GM18511 (cell line): Measurements from ENCODE around the gene SART3.
"Not testable (repeated sequence)": the region's sequence is repeated elsewhere in the genome, so short reads cannot be mapped to it uniquely, and the experiment has no call there.

ENCODE experiments used
- ATAC-seq: cut with Tn5 transposase; IDR thresholded peaks from one replicate; pipeline ENCODE4 v1.9.1; 2021; ENCODE audit warnings: mild to moderate bottlenecking, moderate library complexity; ENCODE audit not compliant: unreplicated experiment

The SART3 gene

GRCh38 chr12:108597559-108598471 lies 36.8 kb upstream of the SART3 start, which contains the start of gene TMEM119:
Gene TMEM119, minus strand, starts transcription at chr12:108598084. Its CDS starts 5,701 bp downstream, at chr12:108592383.
- ATAC-seq: no peak

- ATAC-seq: no peak
Observed at GRCh38 chr12:108596854-108597558, 36.0 kb upstream of the SART3 start.

- ATAC-seq: no peak
Observed at GRCh38 chr12:108595711-108596647, 35.0 kb upstream of the SART3 start.

GRCh38 chr12:108594960-108595710 lies 34.2 kb upstream of the SART3 start:
- no peak for ATAC-seq

GRCh38 chr12:108594323-108594903 lies 33.4 kb upstream of the SART3 start:
- no peak for ATAC-seq

GRCh38 chr12:108592033-108592909 lies 31.3 kb upstream of the SART3 start:
- no peak for ATAC-seq

- ATAC-seq: no peak
Observed at GRCh38 chr12:108591267-108591980, 30.5 kb upstream of the SART3 start.

- ATAC-seq: not testable (repeated sequence)
Observed at GRCh38 chr12:108590463-108590862, 29.5 kb upstream of the SART3 start.

GRCh38 chr12:108589840-108590229 lies 28.9 kb upstream of the SART3 start:
- ATAC-seq: no peak

GRCh38 chr12:108589028-108589839 lies 28.3 kb upstream of the SART3 start:
- ATAC-seq: no peak

- no peak for ATAC-seq
Observed at GRCh38 chr12:108587826-108588225, 26.9 kb upstream of the SART3 start.

- no peak for ATAC-seq
Observed at GRCh38 chr12:108586306-108586705, 25.3 kb upstream of the SART3 start.

- ATAC-seq: no peak
Observed at GRCh38 chr12:108585864-108586263, 24.9 kb upstream of the SART3 start.

GRCh38 chr12:108584456-108585065 lies 23.6 kb upstream of the SART3 start:
- ATAC-seq: no peak

- ATAC-seq: no peak
Observed at GRCh38 chr12:108583991-108584390, 23.0 kb upstream of the SART3 start.

GRCh38 chr12:108582978-108583770 lies 22.2 kb upstream of the SART3 start:
- ATAC-seq: no peak
